ENCODE data around the gene TICRR.
A peak's percentile ranks its signal among the peaks of the same experiment; 100 is the strongest.
"Not testable (repeated sequence)": the region's sequence is repeated elsewhere in the genome, so short reads cannot be mapped to it uniquely, and the experiment has no call there.

TICRR gene

DNA sequence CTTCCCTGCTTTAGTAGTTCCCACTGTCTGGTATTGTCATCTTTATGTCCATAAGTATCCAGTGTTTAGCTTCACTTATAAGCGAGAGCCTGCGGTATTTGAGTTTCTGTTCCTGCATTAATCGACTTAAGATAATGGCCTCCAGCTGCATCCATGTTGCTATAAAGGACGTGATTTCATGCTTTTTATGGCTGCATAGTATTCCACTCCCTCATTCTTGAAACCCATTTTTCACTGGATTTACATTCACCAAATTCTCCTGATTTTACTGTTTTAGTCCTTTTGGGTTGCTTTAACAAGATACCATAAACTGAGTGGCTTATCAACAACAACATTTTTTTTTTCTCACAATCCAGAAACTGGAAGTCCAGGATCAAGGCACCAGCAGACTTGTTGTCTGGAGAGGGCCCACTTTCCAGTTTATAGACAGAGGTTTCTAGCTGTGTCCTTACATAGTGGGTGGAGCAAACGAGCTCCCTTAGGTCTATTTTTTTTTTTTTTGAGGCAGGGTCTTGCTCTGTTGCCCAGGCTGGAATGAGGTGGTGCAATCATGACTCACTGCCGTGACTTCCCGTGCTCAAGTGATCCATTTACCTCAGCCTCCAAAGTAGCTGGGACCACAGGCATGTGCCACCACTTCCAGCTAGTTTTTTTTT, 6.1 kb upstream of the TICRR start:
- Histone ChIP-seq H3K36me3 (ENCODE audit: insufficient read depth, low read length) (no peaks in the 10 kb centered on the region), H3K4me1 (ENCODE audit: insufficient read depth, low read length) (no peaks in the 10 kb centered on the region), H3K9ac (ENCODE audit: low read depth, low read length) (no peak overlapping the region), H3K27ac (ENCODE audit: low read depth, low read length) (no peak overlapping the region), H3K27me3 (ENCODE audit: insufficient read depth, low read length) (no peaks in the 10 kb centered on the region), H3K4me3 (ENCODE audit: low read length) (no peak overlapping the region), H3K9me3 (ENCODE audit: insufficient read depth, low read depth, low read length) (no peaks in the 10 kb centered on the region)
- WGBS = 90% methylated on average over 7 of the region's 7 CpGs

DNA sequence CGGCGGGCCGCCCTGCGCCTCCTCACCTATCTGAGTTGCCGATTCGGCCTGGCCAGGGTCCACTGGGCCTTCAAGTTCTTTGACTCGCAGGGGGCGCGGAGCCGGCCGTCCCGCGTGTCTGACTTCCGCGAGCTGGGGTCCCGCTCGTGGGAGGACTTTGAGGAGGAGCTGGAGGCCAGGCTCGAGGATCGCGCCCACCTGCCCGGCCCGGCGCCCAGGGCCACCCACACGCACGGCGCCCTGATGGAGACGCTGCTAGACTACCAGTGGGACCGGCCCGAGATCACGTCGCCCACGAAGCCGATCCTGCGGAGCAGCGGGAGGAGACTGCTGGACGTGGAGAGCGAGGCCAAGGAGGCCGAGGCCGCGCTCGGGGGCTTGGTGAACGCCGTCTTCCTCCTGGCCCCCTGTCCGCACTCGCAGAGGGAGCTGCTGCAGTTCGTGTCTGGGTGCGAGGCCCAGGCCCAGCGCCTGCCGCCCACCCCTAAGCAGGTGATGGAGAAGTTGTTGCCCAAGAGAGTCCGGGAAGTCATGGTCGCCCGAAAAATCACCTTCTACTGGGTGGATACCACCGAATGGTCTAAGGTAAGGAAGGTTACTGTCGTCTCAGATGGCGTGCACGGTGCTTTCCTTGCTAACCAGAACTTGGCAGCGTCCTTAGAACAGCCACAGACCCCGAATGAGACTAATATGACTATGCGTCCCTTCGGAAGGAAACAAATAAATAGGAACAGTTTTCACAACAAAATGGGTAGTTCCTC, 567 bp downstream of the TICRR start:
- Histone ChIP-seq H3K27ac (ENCODE audit: low read depth, low read length) (peak overlapping the region; percentile 75), H3K9me3 (ENCODE audit: insufficient read depth, low read depth, low read length) (no peaks in the 10 kb centered on the region), H3K27me3 (ENCODE audit: insufficient read depth, low read length) (no peaks in the 10 kb centered on the region), H3K9ac (ENCODE audit: low read depth, low read length) (peak overlapping the region; percentile 79), H3K36me3 (ENCODE audit: insufficient read depth, low read length) (peaks cover 23% of the 10 kb centered on the region), H3K4me3 (ENCODE audit: low read length) (peak overlapping the region; percentile 80), H3K4me1 (ENCODE audit: insufficient read depth, low read length) (peaks cover 10% of the 10 kb centered on the region)
- WGBS = under 1% methylated on average over 60 of the region's 60 CpGs

DNA sequence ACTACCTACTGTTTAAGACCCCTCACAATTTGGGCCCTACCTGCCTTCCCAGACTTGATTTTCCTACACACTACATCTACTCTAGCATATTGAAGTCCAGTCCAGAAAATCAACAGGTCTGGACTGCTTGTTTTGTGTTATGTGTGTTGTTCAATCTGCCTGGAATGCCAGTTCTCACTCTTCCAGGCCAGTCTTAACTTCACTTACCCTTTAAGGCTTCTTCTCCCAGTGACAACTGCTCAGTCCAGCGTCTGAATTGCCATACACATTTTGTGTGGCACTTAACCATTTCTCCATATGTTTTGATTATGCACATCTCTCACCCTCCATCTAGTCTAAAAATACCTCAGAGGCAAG, 1.1 kb downstream of the TICRR start:
- Histone ChIP-seq H3K36me3 (ENCODE audit: insufficient read depth, low read length) (peaks cover 29% of the 10 kb centered on the region), H3K4me1 (ENCODE audit: insufficient read depth, low read length) (peaks cover 12% of the 10 kb centered on the region), H3K27ac (ENCODE audit: low read depth, low read length) (no peak overlapping the region), H3K9ac (ENCODE audit: low read depth, low read length) (peak overlapping the region; percentile 79), H3K9me3 (ENCODE audit: insufficient read depth, low read depth, low read length) (no peaks in the 10 kb centered on the region), H3K27me3 (ENCODE audit: insufficient read depth, low read length) (no peaks in the 10 kb centered on the region), H3K4me3 (ENCODE audit: low read length) (peak overlapping the region; percentile 80)
- 14% methylated on average over 1 of the region's 1 CpG for WGBS

DNA sequence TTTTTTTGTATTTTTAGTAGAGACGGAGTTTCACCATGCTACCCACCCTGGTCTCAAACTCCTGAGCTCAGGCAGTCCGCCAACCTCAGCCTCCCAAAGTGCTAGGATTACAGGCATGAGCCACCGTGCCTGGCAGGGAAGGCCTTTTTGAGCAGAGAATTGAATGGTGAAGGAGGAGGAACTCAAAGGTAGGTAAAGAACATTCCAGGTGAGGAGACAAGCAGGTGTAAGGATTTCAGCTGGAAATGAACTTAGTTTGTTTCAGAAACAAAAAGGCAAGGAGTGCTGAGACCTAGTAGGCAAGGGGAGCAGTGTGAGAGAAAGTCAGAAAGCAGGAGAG, 2.5 kb downstream of the TICRR start:
- peak overlapping the region; percentile 68; the same call in 1 of the 2 replicates for H3K27ac ChIP-seq (ENCODE audit: low read depth, low read length)
- H3K9ac ChIP-seq (ENCODE audit: low read depth, low read length) = peak overlapping the region; percentile 34; the same call in 1 of the 2 replicates
- 31% methylated on average over 3 of the region's 3 CpGs for WGBS
- peaks cover 16% of the 10 kb centered on the region for H3K4me1 ChIP-seq (ENCODE audit: insufficient read depth, low read length)
- peak overlapping the region; percentile 80 for H3K4me3 ChIP-seq (ENCODE audit: low read length)
- peaks cover 42% of the 10 kb centered on the region for H3K36me3 ChIP-seq (ENCODE audit: insufficient read depth, low read length)
- no peaks in the 10 kb centered on the region for H3K27me3 ChIP-seq (ENCODE audit: insufficient read depth, low read length)
- H3K9me3 ChIP-seq (ENCODE audit: insufficient read depth, low read depth, low read length) = no peaks in the 10 kb centered on the region

DNA sequence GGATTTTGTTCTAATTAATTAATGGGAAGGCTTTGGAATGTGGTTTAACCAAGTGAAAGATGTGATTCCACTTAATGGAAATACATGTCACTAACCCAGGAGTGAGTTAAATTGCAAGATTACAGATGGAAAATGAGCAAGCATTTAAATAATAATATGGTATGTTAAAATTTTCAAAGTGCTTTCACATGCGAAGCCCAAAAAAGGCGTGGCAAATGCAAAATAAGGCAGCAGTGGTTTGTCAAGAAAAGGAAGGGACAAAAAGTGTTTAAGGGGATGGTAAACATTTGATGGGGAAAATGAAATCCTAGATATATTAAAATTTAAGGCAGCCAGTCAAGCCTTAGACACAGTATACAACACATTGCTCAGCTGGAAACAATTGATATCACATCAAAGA, 2.9 kb downstream of the TICRR start:
- peak overlapping the region; percentile 68; the same call in 1 of the 2 replicates for H3K27ac ChIP-seq (ENCODE audit: low read depth, low read length)
- peak overlapping the region; percentile 80 for H3K4me3 ChIP-seq (ENCODE audit: low read length)
- no peaks in the 10 kb centered on the region for H3K27me3 ChIP-seq (ENCODE audit: insufficient read depth, low read length)
- peaks cover 16% of the 10 kb centered on the region for H3K4me1 ChIP-seq (ENCODE audit: insufficient read depth, low read length)
- H3K9ac ChIP-seq (ENCODE audit: low read depth, low read length) = peak overlapping the region; percentile 34; the same call in 1 of the 2 replicates
- no peaks in the 10 kb centered on the region for H3K9me3 ChIP-seq (ENCODE audit: insufficient read depth, low read depth, low read length)
- 21% methylated on average over 2 of the region's 2 CpGs for WGBS
- peaks cover 46% of the 10 kb centered on the region for H3K36me3 ChIP-seq (ENCODE audit: insufficient read depth, low read length)

DNA sequence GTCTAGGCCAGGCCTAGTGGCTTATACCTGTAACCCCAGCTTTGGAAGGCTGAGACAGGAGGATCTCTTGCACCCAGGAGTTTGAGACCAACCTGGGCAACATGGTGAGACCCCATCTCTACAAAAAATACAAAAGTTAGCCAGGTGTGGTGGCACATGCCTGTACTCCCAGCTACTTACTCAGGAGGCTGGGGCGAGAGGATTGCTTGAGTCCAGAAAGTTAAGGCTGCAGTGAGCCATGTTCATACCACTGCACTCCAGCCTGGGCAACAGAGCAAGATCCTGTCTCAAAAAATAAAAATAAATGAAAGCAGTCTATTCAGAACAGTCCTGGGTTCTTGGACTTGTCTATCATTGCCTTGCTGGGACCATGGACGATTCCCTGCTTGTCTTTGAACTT, 5.5 kb downstream of the TICRR start:
- H3K4me3 ChIP-seq (ENCODE audit: low read length); H3K27ac ChIP-seq (ENCODE audit: low read depth, low read length); H3K9me3 ChIP-seq (ENCODE audit: insufficient read depth, low read depth, low read length); H3K27me3 ChIP-seq (ENCODE audit: insufficient read depth, low read length); H3K9ac ChIP-seq (ENCODE audit: low read depth, low read length): not testable (repeated sequence)
- H3K4me1 ChIP-seq (ENCODE audit: insufficient read depth, low read length) = peaks cover 16% of the 10 kb centered on the region
- H3K36me3 ChIP-seq (ENCODE audit: insufficient read depth, low read length) = peaks cover 72% of the 10 kb centered on the region
- WGBS = 95% methylated on average over 2 of the region's 2 CpGs

DNA sequence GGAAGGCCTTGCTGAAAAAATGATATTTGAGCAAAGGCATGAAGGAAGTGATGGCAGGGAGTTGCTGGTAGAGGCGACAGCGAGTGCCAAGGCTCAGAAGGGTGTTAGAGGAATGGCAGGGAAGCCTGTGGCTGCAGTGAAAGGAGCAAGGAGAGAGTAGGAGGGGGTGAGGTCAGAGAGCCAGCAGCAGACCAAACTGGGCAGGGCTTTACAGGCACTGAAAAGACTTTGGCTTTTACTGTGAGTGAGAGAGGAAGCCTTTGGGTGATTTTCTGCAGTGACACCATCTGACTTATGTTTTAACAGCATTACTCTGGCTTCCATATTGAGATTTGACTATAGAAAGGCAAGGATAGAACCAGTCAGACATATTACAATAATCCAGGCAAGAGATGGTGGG, 11.4 kb downstream of the TICRR start:
- Histone ChIP-seq H3K36me3 (ENCODE audit: insufficient read depth, low read length) (peaks cover 98% of the 10 kb centered on the region), H3K4me3 (ENCODE audit: low read length) (no peak overlapping the region), H3K9ac (ENCODE audit: low read depth, low read length) (no peak overlapping the region), H3K4me1 (ENCODE audit: insufficient read depth, low read length) (peaks cover 1% of the 10 kb centered on the region; the same call in 1 of the 2 replicates), H3K9me3 (ENCODE audit: insufficient read depth, low read depth, low read length) (no peaks in the 10 kb centered on the region), H3K27ac (ENCODE audit: low read depth, low read length) (no peak overlapping the region), H3K27me3 (ENCODE audit: insufficient read depth, low read length) (no peaks in the 10 kb centered on the region)
- WGBS = 93% methylated on average over 2 of the region's 2 CpGs

DNA sequence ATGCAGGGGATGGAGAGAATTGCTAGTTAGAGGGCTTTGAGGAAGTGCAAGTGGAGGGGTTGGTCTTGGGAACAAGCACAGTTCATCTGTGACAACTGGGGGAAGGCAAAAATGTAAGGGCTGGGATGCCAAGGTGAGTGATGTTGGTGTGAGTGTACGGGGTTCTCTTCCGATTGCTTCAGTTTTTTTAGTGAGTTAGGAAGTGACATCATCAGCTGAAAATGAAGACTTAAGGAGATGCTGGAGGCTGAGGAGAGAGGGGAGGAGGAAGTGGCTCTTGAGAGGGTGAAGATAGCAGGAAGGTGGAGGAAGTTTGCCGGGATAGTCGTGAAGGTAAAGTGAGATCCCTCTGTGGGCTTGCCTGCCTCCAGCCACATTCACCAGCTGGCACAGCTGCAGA, 12.7 kb downstream of the TICRR start:
- Histone ChIP-seq H3K9ac (ENCODE audit: low read depth, low read length) (no peak overlapping the region), H3K9me3 (ENCODE audit: insufficient read depth, low read depth, low read length) (no peaks in the 10 kb centered on the region), H3K27ac (ENCODE audit: low read depth, low read length) (no peak overlapping the region), H3K4me1 (ENCODE audit: insufficient read depth, low read length) (no peaks in the 10 kb centered on the region), H3K4me3 (ENCODE audit: low read length) (no peak overlapping the region), H3K36me3 (ENCODE audit: insufficient read depth, low read length) (peaks cover 98% of the 10 kb centered on the region), H3K27me3 (ENCODE audit: insufficient read depth, low read length) (no peaks in the 10 kb centered on the region)
- WGBS = 94% methylated on average over 4 of the region's 4 CpGs

DNA sequence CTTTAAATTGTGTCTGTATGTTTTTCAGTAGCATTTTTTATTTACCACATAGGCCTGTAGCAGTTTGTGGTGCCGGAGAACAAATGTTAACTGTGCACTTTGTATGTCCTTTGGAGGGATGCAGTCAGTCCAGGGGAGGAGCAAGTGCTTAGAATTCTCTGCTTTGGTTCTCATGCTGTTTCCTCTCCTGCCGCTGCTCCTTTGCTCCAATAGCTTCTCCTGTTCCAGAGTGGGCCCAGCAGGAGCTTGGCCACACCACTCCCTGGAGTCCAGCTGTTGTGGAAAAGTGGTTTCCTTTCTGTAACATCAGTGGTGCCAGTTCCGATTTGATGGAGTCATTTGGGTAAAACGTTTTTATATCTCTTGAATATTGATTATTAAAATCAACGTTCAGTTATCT, 16.6 kb downstream of the TICRR start:
- H3K9ac ChIP-seq (ENCODE audit: low read depth, low read length) = no peak overlapping the region
- no peaks in the 10 kb centered on the region for H3K4me1 ChIP-seq (ENCODE audit: insufficient read depth, low read length)
- H3K4me3 ChIP-seq (ENCODE audit: low read length) = no peak overlapping the region
- H3K27me3 ChIP-seq (ENCODE audit: insufficient read depth, low read length) = no peaks in the 10 kb centered on the region
- no peak overlapping the region for H3K27ac ChIP-seq (ENCODE audit: low read depth, low read length)
- peaks cover 98% of the 10 kb centered on the region for H3K36me3 ChIP-seq (ENCODE audit: insufficient read depth, low read length)
- H3K9me3 ChIP-seq (ENCODE audit: insufficient read depth, low read depth, low read length) = no peaks in the 10 kb centered on the region
- WGBS = 89% methylated on average over 3 of the region's 5 CpGs

DNA sequence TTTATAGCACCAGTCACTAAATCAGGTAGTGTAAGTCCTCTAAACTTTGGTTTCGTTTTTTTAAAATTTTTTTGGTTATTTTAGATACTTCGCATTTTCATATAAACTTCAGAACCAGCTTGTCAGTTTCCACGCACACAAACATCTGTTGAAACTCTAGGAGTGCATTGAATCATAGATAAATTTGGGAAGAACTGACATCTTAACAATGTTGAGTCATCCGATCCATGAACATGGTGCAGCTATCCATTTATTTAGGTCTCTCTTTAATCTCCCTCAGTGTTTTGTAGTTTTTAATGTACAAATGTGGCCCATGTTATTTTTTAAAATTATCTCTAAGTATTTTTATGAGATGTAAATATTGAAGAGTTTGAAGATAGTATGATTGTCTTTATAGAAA, 17.7 kb downstream of the TICRR start:
- H3K27ac ChIP-seq (ENCODE audit: low read depth, low read length) = no peak overlapping the region
- H3K4me3 ChIP-seq (ENCODE audit: low read length) = no peak overlapping the region
- no peaks in the 10 kb centered on the region for H3K4me1 ChIP-seq (ENCODE audit: insufficient read depth, low read length)
- H3K9ac ChIP-seq (ENCODE audit: low read depth, low read length) = no peak overlapping the region
- peaks cover 98% of the 10 kb centered on the region for H3K36me3 ChIP-seq (ENCODE audit: insufficient read depth, low read length)
- H3K9me3 ChIP-seq (ENCODE audit: insufficient read depth, low read depth, low read length) = no peaks in the 10 kb centered on the region
- no peaks in the 10 kb centered on the region for H3K27me3 ChIP-seq (ENCODE audit: insufficient read depth, low read length)
- WGBS = 97% methylated on average over 3 of the region's 4 CpGs

DNA sequence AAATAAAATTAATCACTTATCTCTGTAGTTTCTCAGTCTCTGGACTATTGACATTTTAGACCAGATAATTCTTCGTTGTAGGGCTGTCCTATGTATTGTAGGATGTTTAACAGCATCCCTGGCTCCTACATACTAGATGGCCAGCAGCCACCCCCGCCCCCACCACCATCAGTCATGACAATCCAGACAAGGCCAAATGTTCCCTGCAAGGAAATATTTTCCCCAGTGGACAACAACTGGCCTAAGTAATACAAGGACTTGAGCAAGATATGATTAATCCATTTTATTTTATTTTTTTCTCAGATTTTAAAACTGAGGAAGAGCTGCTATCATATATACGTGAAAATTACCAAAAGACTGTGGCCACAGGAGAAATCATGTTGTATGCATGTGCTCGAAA, 23.8 kb downstream of the TICRR start:
- H3K36me3 ChIP-seq (ENCODE audit: insufficient read depth, low read length) = peaks cover 99% of the 10 kb centered on the region
- no peak overlapping the region for H3K4me3 ChIP-seq (ENCODE audit: low read length)
- H3K27me3 ChIP-seq (ENCODE audit: insufficient read depth, low read length) = no peaks in the 10 kb centered on the region
- no peak overlapping the region for H3K27ac ChIP-seq (ENCODE audit: low read depth, low read length)
- H3K9ac ChIP-seq (ENCODE audit: low read depth, low read length) = no peak overlapping the region
- 97% methylated on average over 4 of the region's 4 CpGs for WGBS
- no peaks in the 10 kb centered on the region for H3K9me3 ChIP-seq (ENCODE audit: insufficient read depth, low read depth, low read length)
- H3K4me1 ChIP-seq (ENCODE audit: insufficient read depth, low read length) = no peaks in the 10 kb centered on the region

All from HUES64 (cell line).